ENCODE data around the gene KDM6B.

The KDM6B gene

GRCh38 chr17:7840441-7840840 is 6.4 kb downstream of the KDM6B start:
- no peak overlapping the region for H3K4me3 ChIP-seq (ENCODE audit: low read length)
- DNase-seq (ENCODE audit: low read depth), result no peak
- no peak for TF ChIP-seq CTCF (IDR thresholded peaks at IDR 0.05; ENCODE audit: insufficient read depth, low read depth, low read length, missing control alignments)

DNA sequence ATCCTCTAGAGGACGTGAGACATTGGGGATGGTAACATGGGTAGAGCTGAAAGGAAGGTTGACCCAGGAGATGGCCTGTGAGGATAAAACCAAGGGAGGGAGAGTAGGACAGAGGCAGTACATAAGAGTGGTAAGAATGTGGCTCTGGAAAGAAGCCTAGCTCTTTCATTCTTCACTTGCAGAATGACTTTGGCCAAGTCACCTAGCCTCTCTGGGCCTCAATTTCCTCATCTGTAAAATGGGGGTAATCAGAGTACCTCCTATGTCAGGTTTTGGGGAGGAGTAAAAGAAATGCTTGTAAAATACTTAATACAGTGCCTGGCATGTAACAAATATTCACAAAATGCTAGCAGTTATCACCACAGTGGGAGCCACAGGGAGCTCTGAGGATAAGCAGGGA is 6.9 kb downstream of the KDM6B start:
- peak overlapping the region; percentile 39 for H3K4me3 ChIP-seq (ENCODE audit: low read length)
- TF ChIP-seq CTCF (IDR thresholded peaks at IDR 0.05; ENCODE audit: insufficient read depth, low read depth, low read length, missing control alignments), result no peak
- no peak for DNase-seq (ENCODE audit: low read depth)

GRCh38 chr17:7841396-7841914 is 7.4 kb downstream of the KDM6B start:
- peak; percentile 94 for DNase-seq (ENCODE audit: low read depth)
- H3K4me3 ChIP-seq (ENCODE audit: low read length), result peak overlapping the region; percentile 87
- TF ChIP-seq CTCF (IDR thresholded peaks at IDR 0.05; ENCODE audit: insufficient read depth, low read depth, low read length, missing control alignments), result no peak

DNA sequence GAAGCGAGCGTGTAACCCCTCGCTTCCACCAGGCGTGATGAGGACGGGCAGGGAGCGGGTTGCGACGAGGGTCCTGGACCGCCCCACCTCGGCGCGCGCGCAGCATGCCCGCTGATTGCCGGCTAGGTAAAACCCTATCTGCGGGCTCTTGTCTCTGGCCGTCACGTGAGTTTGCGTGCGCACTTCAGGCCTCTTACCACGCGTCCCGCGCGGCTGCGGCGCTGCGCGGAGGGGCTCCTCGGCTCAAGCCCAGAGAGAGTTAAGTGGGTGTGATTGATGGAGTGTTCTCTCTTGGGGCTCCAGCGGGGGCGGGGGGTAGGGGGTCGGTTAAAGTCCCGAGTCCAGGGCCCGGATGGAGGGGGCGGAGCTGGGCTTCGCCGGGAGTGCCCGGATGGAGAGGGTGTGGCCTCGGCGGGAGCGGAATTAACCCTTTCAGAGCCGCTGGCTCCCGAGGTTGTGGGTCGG is 7.9 kb downstream of the KDM6B start:
- H3K4me3 ChIP-seq (ENCODE audit: low read length), result peak overlapping the region; percentile 87
- peak; percentile 82 for DNase-seq (ENCODE audit: low read depth)
- no peak for TF ChIP-seq CTCF (IDR thresholded peaks at IDR 0.05; ENCODE audit: insufficient read depth, low read depth, low read length, missing control alignments)

DNA sequence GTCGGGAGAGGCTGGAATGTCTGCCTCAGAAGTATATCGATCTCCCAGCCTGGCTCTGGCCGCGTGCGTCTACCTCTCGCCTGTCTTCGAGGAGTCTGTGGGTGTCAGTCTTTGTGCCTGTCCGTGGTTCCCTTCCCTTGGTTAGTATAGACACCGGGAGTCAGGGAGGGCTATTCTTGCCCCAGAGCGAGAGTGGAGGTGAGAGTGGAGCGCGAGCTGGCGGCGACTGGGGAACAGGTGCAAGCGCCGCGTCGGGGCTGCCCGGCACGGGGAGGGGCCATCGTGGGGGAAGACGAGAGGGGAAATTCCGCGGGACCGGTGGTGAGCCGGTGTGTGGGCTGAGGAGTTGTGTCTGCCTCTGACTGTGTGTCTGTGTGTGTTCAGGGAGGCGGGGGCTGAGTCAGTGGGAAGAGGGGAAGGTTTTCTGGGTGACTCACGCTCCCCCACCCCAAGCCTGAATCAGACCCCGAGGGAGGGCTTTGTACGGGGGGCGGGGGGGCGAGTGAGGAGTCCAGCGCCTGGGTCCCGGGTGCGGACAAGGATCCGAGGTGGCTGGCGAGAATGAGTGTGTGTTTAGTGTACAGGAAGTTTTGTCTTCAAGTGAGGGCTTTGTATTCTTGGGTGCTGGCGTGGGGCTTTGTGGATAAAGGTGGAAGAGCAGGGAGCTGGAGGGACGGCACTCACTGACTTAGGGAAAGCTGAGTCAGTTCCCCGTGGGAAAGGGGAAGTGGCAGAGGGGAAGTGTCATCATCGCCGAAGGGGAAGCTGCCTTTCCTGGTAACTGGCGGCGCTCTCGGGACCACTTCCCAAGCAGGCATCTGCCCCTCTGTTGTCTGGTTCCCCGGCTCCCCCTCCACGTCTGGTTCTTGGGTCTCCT is 8.6 kb downstream of the KDM6B start:
- H3K4me3 ChIP-seq (ENCODE audit: low read length), result peak overlapping the region; percentile 87
- DNase-seq (ENCODE audit: low read depth), result peak; percentile 97
- no peak for TF ChIP-seq CTCF (IDR thresholded peaks at IDR 0.05; ENCODE audit: insufficient read depth, low read depth, low read length, missing control alignments)

DNA sequence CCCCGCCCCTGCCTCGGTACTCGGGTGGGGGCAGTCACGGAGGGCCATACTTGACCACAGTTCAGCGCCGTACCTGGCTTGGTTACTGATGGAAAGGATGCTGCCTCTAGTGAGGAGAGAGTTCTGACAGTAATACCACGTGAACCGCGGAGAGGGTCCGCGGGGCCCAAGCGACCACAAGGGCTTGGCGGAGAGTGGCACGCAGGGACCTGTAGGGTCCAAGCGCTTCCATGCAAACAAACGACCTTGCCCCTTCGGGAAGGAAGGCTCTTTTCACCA is 9.2 kb downstream of the KDM6B start:
- DNase-seq (ENCODE audit: low read depth), result no peak
- TF ChIP-seq CTCF (IDR thresholded peaks at IDR 0.05; ENCODE audit: insufficient read depth, low read depth, low read length, missing control alignments), result no peak
- H3K4me3 ChIP-seq (ENCODE audit: low read length), result peak overlapping the region; percentile 87
